GM19397 (cell line): Measurements from ENCODE around the gene COA1.

ENCODE experiments used
- ATAC-seq: cut with Tn5 transposase; IDR thresholded peaks from one replicate; pipeline ENCODE4 v1.9.1; 2021; ENCODE audit warnings: mild to moderate bottlenecking, moderate library complexity; ENCODE audit not compliant: unreplicated experiment

COA1 gene

GRCh38 chr7:43658718-43659548 is 70.4 kb downstream of the COA1 start:
- ATAC-seq: no peak

- ATAC-seq: no peak
These were observed 72.3 kb downstream of the COA1 start for GRCh38 chr7:43656997-43657396.

- no peak for ATAC-seq
These were observed 73.7 kb downstream of the COA1 start for GRCh38 chr7:43655584-43655983.

- ATAC-seq: no peak
These were observed 75.3 kb downstream of the COA1 start for GRCh38 chr7:43653891-43654504.

- no peak for ATAC-seq
These were observed 75.9 kb downstream of the COA1 start for GRCh38 chr7:43653466-43653865.

- no peak for ATAC-seq
These were observed 77.0 kb downstream of the COA1 start for GRCh38 chr7:43652364-43652763.

GRCh38 chr7:43650457-43651052 is 78.8 kb downstream of the COA1 start:
- ATAC-seq: no peak

GRCh38 chr7:43649755-43650274 is 79.5 kb downstream of the COA1 start:
- peak; percentile 61 for ATAC-seq

- peak; percentile 54 for ATAC-seq
These were observed 80.6 kb downstream of the COA1 start for GRCh38 chr7:43648473-43649406.

- ATAC-seq: no peak
These were observed 81.5 kb downstream of the COA1 start for GRCh38 chr7:43647673-43648472.

GRCh38 chr7:43647339-43647672 is 82.0 kb downstream of the COA1 start:
- ATAC-seq: no peak

GRCh38 chr7:43646603-43647338 is 82.6 kb downstream of the COA1 start:
- no peak for ATAC-seq

- ATAC-seq: no peak
These were observed 83.6 kb downstream of the COA1 start for GRCh38 chr7:43645699-43646226.

GRCh38 chr7:43643846-43644245 is 85.5 kb downstream of the COA1 start:
- ATAC-seq: no peak

GRCh38 chr7:43642897-43643630 is 86.3 kb downstream of the COA1 start:
- ATAC-seq: no peak

GRCh38 chr7:43640679-43641078 is 88.6 kb downstream of the COA1 start:
- ATAC-seq: no peak

- no peak for ATAC-seq
These were observed 89.3 kb downstream of the COA1 start for GRCh38 chr7:43639858-43640491.
